ENCODE measurements around the gene LDLRAD4. TPM values are rescaled to one million over a fixed set of nuclear protein-coding genes. Genes with fewer than 3 reads are reported as not detected.

Gene LDLRAD4
- total and polyA plus RNA-seq, 11 donors = 10.4 to 44.0 (median 29.6) TPM

DNA sequence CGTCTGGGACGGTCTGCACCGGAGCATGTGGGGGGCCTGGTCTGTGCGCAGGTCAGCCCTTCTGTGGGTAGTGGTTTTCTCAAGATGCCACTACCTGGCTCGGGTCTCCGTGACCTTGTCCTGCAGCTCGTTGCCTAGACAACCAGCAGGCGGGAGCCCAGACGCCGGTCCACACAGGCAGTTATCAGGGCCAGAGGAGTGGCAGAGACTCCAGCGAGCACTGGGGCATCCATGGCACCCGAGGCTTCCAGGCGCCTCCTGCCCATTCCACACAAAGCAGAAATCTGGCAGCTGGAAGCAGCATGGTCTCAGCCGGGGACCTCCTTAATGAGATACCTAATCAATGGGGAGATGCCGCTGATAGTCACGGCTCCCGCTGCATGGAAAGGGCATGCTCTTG lies 351.7 kb downstream of the LDLRAD4 start:
- DNase-seq (no peak), ATAC-seq (no peak)
- no peaks in the 10 kb centered on the region for H3K9me3 ChIP-seq
- no peak overlapping the region for H3K4me3 ChIP-seq
- H3K27me3 ChIP-seq = no peaks in the 10 kb centered on the region
- H3K27ac ChIP-seq = no peak overlapping the region
- intact Hi-C loops (cut with DNase I) = no loop called here
- TF ChIP-seq POLR2A (IDR thresholded peaks at IDR 0.05) = no peak
- TF ChIP-seq CTCF (IDR thresholded peaks at IDR 0.05) = no peak
- peaks cover 0 to 42% (median 19%) of the 10 kb centered on the region in 12 donors for H3K4me1 ChIP-seq
- H3K36me3 ChIP-seq = no peaks in the 10 kb centered on the region
- WGBS, 4 donors = 80 to 85% (median 84%) methylated on average over 17 of the region's 17 CpGs

DNA sequence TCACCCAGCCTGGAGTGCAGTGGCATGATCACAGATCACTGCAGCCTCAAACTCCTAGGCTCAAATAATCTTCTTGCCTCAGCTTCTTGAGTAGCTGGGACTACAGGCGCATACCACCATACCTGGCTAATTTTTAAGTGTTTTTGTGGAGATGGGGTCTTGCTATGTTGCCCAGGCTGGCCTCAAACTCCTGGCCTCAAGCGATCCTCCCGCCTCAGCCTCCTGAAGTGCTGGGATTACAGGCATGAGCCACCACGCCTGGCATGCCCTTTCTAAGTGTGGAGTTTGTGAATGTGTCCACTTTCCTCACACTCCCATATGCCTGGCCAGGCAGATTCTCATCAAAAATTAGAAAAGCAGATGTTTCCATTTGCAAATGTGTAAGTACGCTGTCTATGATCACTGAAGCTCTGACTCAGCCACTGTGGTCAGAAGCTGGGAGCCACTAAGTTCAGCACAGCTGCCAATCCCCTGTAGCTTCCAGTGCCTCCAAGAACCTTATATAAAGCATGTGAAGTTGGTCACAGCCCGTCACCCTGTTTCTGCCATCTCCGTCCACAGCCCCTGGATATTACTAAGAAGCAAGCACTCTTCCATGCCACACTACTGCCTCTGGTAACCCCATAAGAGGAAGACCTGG lies 352.4 kb downstream of the LDLRAD4 start:
- Histone ChIP-seq H3K27me3 (no peaks in the 10 kb centered on the region), H3K36me3 (no peaks in the 10 kb centered on the region), H3K4me1 (peaks cover 0 to 35% (median 16%) of the 10 kb centered on the region in 12 donors), H3K27ac (no peak overlapping the region), H3K9me3 (no peaks in the 10 kb centered on the region), H3K4me3 (no peak overlapping the region)
- DNase-seq = no peak
- intact Hi-C loops (cut with DNase I) = no loop called here
- no peak for TF ChIP-seq POLR2A (IDR thresholded peaks at IDR 0.05)
- TF ChIP-seq CTCF (IDR thresholded peaks at IDR 0.05) = no peak
- no peak for ATAC-seq
- 92 to 95% (median 94%) methylated on average over 6 to 7 of the region's 7 CpGs for WGBS, 4 donors

DNA sequence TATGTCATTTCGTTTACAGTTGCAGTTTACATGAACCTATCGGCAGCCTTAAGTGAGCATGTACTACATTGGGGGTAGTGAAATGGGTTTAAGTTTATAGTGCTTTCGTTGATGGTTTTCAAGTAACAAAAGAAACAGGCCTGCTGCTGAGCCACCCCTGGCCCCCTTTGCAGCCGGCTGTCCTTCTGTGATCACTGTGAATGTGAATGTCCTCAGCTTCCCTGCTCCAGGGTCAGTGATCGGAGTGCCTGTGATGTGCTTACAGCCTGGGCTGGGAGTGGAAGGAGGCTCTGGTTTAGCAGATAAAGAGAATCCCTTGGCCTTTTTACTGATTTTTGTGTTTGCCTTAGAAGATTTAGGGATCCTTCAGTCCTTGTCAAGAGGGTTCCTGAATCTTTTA lies 353.6 kb downstream of the LDLRAD4 start:
- no peaks in the 10 kb centered on the region for H3K36me3 ChIP-seq
- WGBS, 4 donors = 89 to 97% (median 96%) methylated on average over 5 of the region's 5 CpGs
- H3K4me3 ChIP-seq = no peak overlapping the region

DNA sequence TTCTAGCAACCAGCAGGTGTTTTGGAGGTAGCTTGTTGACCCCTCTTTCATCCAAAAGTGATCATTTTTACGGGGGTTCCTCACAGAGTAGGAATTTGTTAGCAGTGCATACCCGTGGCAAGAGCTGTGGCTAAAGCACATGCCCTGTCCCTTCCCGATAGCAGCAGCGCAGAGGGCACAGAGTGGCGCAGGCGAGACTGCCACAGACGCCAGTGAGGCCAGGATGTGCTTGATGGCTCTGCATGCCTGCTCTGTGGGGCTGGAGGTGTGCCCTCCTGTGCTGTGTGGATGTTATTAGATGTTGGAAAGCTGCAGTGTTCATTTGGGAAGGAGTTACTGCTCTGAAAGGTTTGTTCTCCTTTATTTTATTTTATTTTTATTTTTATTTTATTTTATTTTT lies 354.2 kb downstream of the LDLRAD4 start:
- DNase-seq (no peak), ATAC-seq (no peak)
- TF ChIP-seq CTCF (IDR thresholded peaks at IDR 0.05) = no peak
- TF ChIP-seq POLR2A (IDR thresholded peaks at IDR 0.05) = no peak
- H3K36me3 ChIP-seq = no peaks in the 10 kb centered on the region
- H3K27me3 ChIP-seq = no peaks in the 10 kb centered on the region
- 92 to 98% (median 96%) methylated on average over 7 of the region's 7 CpGs for WGBS, 4 donors
- no peaks in the 10 kb centered on the region for H3K9me3 ChIP-seq
- H3K4me1 ChIP-seq = peaks cover 0 to 34% (median 6%) of the 10 kb centered on the region in 12 donors
- no peak overlapping the region for H3K27ac ChIP-seq
- intact Hi-C loops (cut with DNase I) = no loop called here
- H3K4me3 ChIP-seq = no peak overlapping the region

More for the DNA sequence above, 353.6 kb downstream of the LDLRAD4 start:
- no peak for DNase-seq
- Histone ChIP-seq H3K9me3 (no peaks in the 10 kb centered on the region), H3K27ac (no peak overlapping the region), H3K27me3 (no peaks in the 10 kb centered on the region), H3K4me1 (peaks cover 0 to 34% (median 7%) of the 10 kb centered on the region in 12 donors)
- no peak for ATAC-seq
- intact Hi-C loops (cut with DNase I) = no loop called here
- TF ChIP-seq CTCF (IDR thresholded peaks at IDR 0.05) = no peak
- TF ChIP-seq POLR2A (IDR thresholded peaks at IDR 0.05) = no peak
